HG03064 (cell line): ENCODE results near the gene RELT.

ENCODE experiments used
- ATAC-seq: cut with Tn5 transposase; IDR thresholded peaks from one replicate; pipeline ENCODE4 v1.9.1; 2021; ENCODE audit warnings: low read depth; ENCODE audit not compliant: unreplicated experiment

The RELT gene

GRCh38 chr11:73346186-73346935 lies 29.8 kb upstream of the RELT start:
- ATAC-seq, result no peak

GRCh38 chr11:73347067-73347466 lies 29.1 kb upstream of the RELT start:
- ATAC-seq, result no peak

- ATAC-seq, result no peak
Measured at GRCh38 chr11:73348838-73349237, 27.4 kb upstream of the RELT start.

GRCh38 chr11:73349633-73350032 lies 26.6 kb upstream of the RELT start:
- ATAC-seq, result no peak

GRCh38 chr11:73350908-73351636 lies 25.1 kb upstream of the RELT start:
- no peak for ATAC-seq

GRCh38 chr11:73353422-73353821 lies 22.8 kb upstream of the RELT start:
- no peak for ATAC-seq

- no peak for ATAC-seq
Measured at GRCh38 chr11:73355109-73355508, 21.1 kb upstream of the RELT start.

GRCh38 chr11:73356979-73357860 lies 19.0 kb upstream of the RELT start:
- no peak for ATAC-seq

GRCh38 chr11:73358071-73358470 lies 18.1 kb upstream of the RELT start:
- ATAC-seq, result no peak

- no peak for ATAC-seq
Measured at GRCh38 chr11:73359341-73359740, 16.9 kb upstream of the RELT start.

GRCh38 chr11:73359930-73360742 lies 16.1 kb upstream of the RELT start:
- no peak for ATAC-seq

GRCh38 chr11:73360743-73361369 lies 15.3 kb upstream of the RELT start:
- ATAC-seq, result no peak

- no peak for ATAC-seq
Measured at GRCh38 chr11:73361953-73362776, 14.0 kb upstream of the RELT start.

- ATAC-seq, result no peak
Measured at GRCh38 chr11:73363147-73363546, 13.1 kb upstream of the RELT start.

- no peak for ATAC-seq
Measured at GRCh38 chr11:73365352-73366264, 10.6 kb upstream of the RELT start.

GRCh38 chr11:73366265-73366610 lies 10.0 kb upstream of the RELT start:
- ATAC-seq, result no peak

- no peak for ATAC-seq
Measured at GRCh38 chr11:73366953-73367352, 9.2 kb upstream of the RELT start.

- ATAC-seq, result no peak
Measured at GRCh38 chr11:73367482-73368024, 8.6 kb upstream of the RELT start.
